ENCODE data around the gene GRAMD1B.
A peak's percentile ranks its signal among the peaks of the same experiment; 100 is the strongest.

GRAMD1B gene

GRCh38 chr11:123561431-123561800 is 131.3 kb downstream of the GRAMD1B start:
- H2BK5ac ChIP-seq (ENCODE audit: low read length) = no peak overlapping the region
- no peak overlapping the region for H3K23ac ChIP-seq (ENCODE audit: low read depth, low read length, poor library complexity)
- H4K91ac ChIP-seq (ENCODE audit: low read depth, low read length, poor library complexity) = no peak overlapping the region
- no peaks in the 10 kb centered on the region for H3K36me3 ChIP-seq (replicated peaks in 1 of 2; ENCODE audit: control insufficient read depth in 2 of 2, insufficient read depth in 2 of 2, low read length in 2 of 2)
- no peak overlapping the region for H3K14ac ChIP-seq (ENCODE audit: low read length)
- H3K9me3 ChIP-seq (replicated peaks in 1 of 2; ENCODE audit: control insufficient read depth in 2 of 2, insufficient read depth in 1 of 2, low read depth in 1 of 2, low read length in 2 of 2) = no peaks in the 10 kb centered on the region
- no peak overlapping the region for H2AK5ac ChIP-seq (ENCODE audit: low read depth, low read length)
- no peaks in the 10 kb centered on the region for H3K27me3 ChIP-seq (ENCODE audit: control insufficient read depth in 3 of 3, insufficient read depth in 3 of 3, low read depth in 1 of 3, low read length in 3 of 3)
- H2BK12ac ChIP-seq (ENCODE audit: low read length) = no peak overlapping the region
- H2AFZ ChIP-seq (ENCODE audit: low read length) = peak overlapping the region; percentile 88
- no peak overlapping the region for H2BK15ac ChIP-seq (ENCODE audit: low read length)
- H2BK120ac ChIP-seq (ENCODE audit: low read depth, low read length) = no peak overlapping the region
- no peak overlapping the region for H3K4me3 ChIP-seq (ENCODE audit: low read length in 2 of 2)
- H3K4me1 ChIP-seq (ENCODE audit: control insufficient read depth in 2 of 2, insufficient read depth in 1 of 2, low read depth in 1 of 2, low read length in 2 of 2) = peaks cover 10 to 32% of the 10 kb centered on the region in 2 donors
- H3K4ac ChIP-seq (ENCODE audit: low read length) = no peak overlapping the region
- no peak overlapping the region for H3K4me2 ChIP-seq (ENCODE audit: insufficient read depth, low read length, poor library complexity, severe bottlenecking)
- H3K18ac ChIP-seq (ENCODE audit: low read length) = no peak overlapping the region
- no CpG with 5 or more reads among the region's 5 CpGs for WGBS, 2 donors (ENCODE audit: extremely low coverage in 2 of 2, insufficient read length in 2 of 2, insufficient replicate concordance in 1 of 2)
- no peaks in the 10 kb centered on the region for H3K79me1 ChIP-seq (ENCODE audit: low read depth, low read length)
- no peak for DNase-seq (ENCODE audit: low spot score)
- no peak overlapping the region for H4K8ac ChIP-seq (ENCODE audit: low read depth, low read length)
- no peak overlapping the region for H3K27ac ChIP-seq (replicated peaks; ENCODE audit: low read length)
- H3K9ac ChIP-seq (ENCODE audit: low read depth, low read length, poor library complexity) = no peak overlapping the region

GRCh38 chr11:123562158-123562557 is 132.1 kb downstream of the GRAMD1B start:
- H3K4me1 ChIP-seq (ENCODE audit: control insufficient read depth in 2 of 2, insufficient read depth in 1 of 2, low read depth in 1 of 2, low read length in 2 of 2) = peaks cover 10 to 32% of the 10 kb centered on the region in 2 donors
- no peak overlapping the region for H3K18ac ChIP-seq (ENCODE audit: low read length)
- H2BK12ac ChIP-seq (ENCODE audit: low read length) = no peak overlapping the region
- no peak for DNase-seq (ENCODE audit: low spot score)
- no peaks in the 10 kb centered on the region for H3K79me1 ChIP-seq (ENCODE audit: low read depth, low read length)
- H4K8ac ChIP-seq (ENCODE audit: low read depth, low read length) = no peak overlapping the region
- H3K27ac ChIP-seq (replicated peaks; ENCODE audit: low read length) = no peak overlapping the region
- H3K4me3 ChIP-seq (ENCODE audit: low read length in 2 of 2) = no peak overlapping the region
- H3K9ac ChIP-seq (ENCODE audit: low read depth, low read length, poor library complexity) = no peak overlapping the region
- no peak overlapping the region for H2AK5ac ChIP-seq (ENCODE audit: low read depth, low read length)
- H2AFZ ChIP-seq (ENCODE audit: low read length) = no peak overlapping the region
- no peak overlapping the region for H3K4me2 ChIP-seq (ENCODE audit: insufficient read depth, low read length, poor library complexity, severe bottlenecking)
- no peak overlapping the region for H2BK15ac ChIP-seq (ENCODE audit: low read length)
- H3K27me3 ChIP-seq (ENCODE audit: control insufficient read depth in 3 of 3, insufficient read depth in 3 of 3, low read depth in 1 of 3, low read length in 3 of 3) = no peaks in the 10 kb centered on the region
- no peak overlapping the region for H4K91ac ChIP-seq (ENCODE audit: low read depth, low read length, poor library complexity)
- H2BK5ac ChIP-seq (ENCODE audit: low read length) = no peak overlapping the region
- no peak overlapping the region for H3K23ac ChIP-seq (ENCODE audit: low read depth, low read length, poor library complexity)
- H2BK120ac ChIP-seq (ENCODE audit: low read depth, low read length) = no peak overlapping the region
- WGBS, 2 donors (ENCODE audit: extremely low coverage in 2 of 2, insufficient read length in 2 of 2, insufficient replicate concordance in 1 of 2) = no CpG with 5 or more reads among the region's 7 CpGs
- H3K4ac ChIP-seq (ENCODE audit: low read length) = no peak overlapping the region
- H3K36me3 ChIP-seq (replicated peaks in 1 of 2; ENCODE audit: control insufficient read depth in 2 of 2, insufficient read depth in 2 of 2, low read length in 2 of 2) = no peaks in the 10 kb centered on the region
- no peaks in the 10 kb centered on the region for H3K9me3 ChIP-seq (replicated peaks in 1 of 2; ENCODE audit: control insufficient read depth in 2 of 2, insufficient read depth in 1 of 2, low read depth in 1 of 2, low read length in 2 of 2)
- H3K14ac ChIP-seq (ENCODE audit: low read length) = no peak overlapping the region

GRCh38 chr11:123562829-123563228 is 132.8 kb downstream of the GRAMD1B start:
- Histone ChIP-seq H2AFZ (ENCODE audit: low read length) (no peak overlapping the region), H3K79me1 (ENCODE audit: low read depth, low read length) (no peaks in the 10 kb centered on the region), H2BK12ac (ENCODE audit: low read length) (no peak overlapping the region), H4K91ac (ENCODE audit: low read depth, low read length, poor library complexity) (no peak overlapping the region), H3K4me2 (ENCODE audit: insufficient read depth, low read length, poor library complexity, severe bottlenecking) (no peak overlapping the region), H3K36me3 (replicated peaks in 1 of 2; ENCODE audit: control insufficient read depth in 2 of 2, insufficient read depth in 2 of 2, low read length in 2 of 2) (no peaks in the 10 kb centered on the region), H2AK5ac (ENCODE audit: low read depth, low read length) (no peak overlapping the region), H3K9me3 (replicated peaks in 1 of 2; ENCODE audit: control insufficient read depth in 2 of 2, insufficient read depth in 1 of 2, low read depth in 1 of 2, low read length in 2 of 2) (no peaks in the 10 kb centered on the region), H3K14ac (ENCODE audit: low read length) (no peak overlapping the region), H2BK15ac (ENCODE audit: low read length) (no peak overlapping the region), H2BK120ac (ENCODE audit: low read depth, low read length) (no peak overlapping the region), H3K4me1 (ENCODE audit: control insufficient read depth in 2 of 2, insufficient read depth in 1 of 2, low read depth in 1 of 2, low read length in 2 of 2) (peaks cover 10 to 32% of the 10 kb centered on the region in 2 donors), H4K8ac (ENCODE audit: low read depth, low read length) (no peak overlapping the region), H3K4ac (ENCODE audit: low read length) (no peak overlapping the region), H3K18ac (ENCODE audit: low read length) (no peak overlapping the region), H2BK5ac (ENCODE audit: low read length) (no peak overlapping the region), H3K27ac (replicated peaks; ENCODE audit: low read length) (no peak overlapping the region), H3K4me3 (ENCODE audit: low read length in 2 of 2) (no peak overlapping the region), H3K9ac (ENCODE audit: low read depth, low read length, poor library complexity) (no peak overlapping the region), H3K23ac (ENCODE audit: low read depth, low read length, poor library complexity) (no peak overlapping the region), H3K27me3 (ENCODE audit: control insufficient read depth in 3 of 3, insufficient read depth in 3 of 3, low read depth in 1 of 3, low read length in 3 of 3) (no peaks in the 10 kb centered on the region)
- WGBS, 2 donors (ENCODE audit: extremely low coverage in 2 of 2, insufficient read length in 2 of 2, insufficient replicate concordance in 1 of 2) = no CpG with 5 or more reads among the region's 8 CpGs
- no peak for DNase-seq (ENCODE audit: low spot score)

GRCh38 chr11:123564221-123564620 is 134.2 kb downstream of the GRAMD1B start:
- no peak overlapping the region for H2AFZ ChIP-seq (ENCODE audit: low read length)
- H3K36me3 ChIP-seq (replicated peaks in 1 of 2; ENCODE audit: control insufficient read depth in 2 of 2, insufficient read depth in 2 of 2, low read length in 2 of 2) = no peaks in the 10 kb centered on the region
- no peaks in the 10 kb centered on the region for H3K79me1 ChIP-seq (ENCODE audit: low read depth, low read length)
- no peak overlapping the region for H3K18ac ChIP-seq (ENCODE audit: low read length)
- DNase-seq (ENCODE audit: low spot score) = no peak
- no peak overlapping the region for H2AK5ac ChIP-seq (ENCODE audit: low read depth, low read length)
- WGBS, 2 donors (ENCODE audit: extremely low coverage in 2 of 2, insufficient read length in 2 of 2, insufficient replicate concordance in 1 of 2) = no CpG with 5 or more reads among the region's 3 CpGs
- no peak overlapping the region for H3K14ac ChIP-seq (ENCODE audit: low read length)
- no peak overlapping the region for H4K91ac ChIP-seq (ENCODE audit: low read depth, low read length, poor library complexity)
- H3K27me3 ChIP-seq (ENCODE audit: control insufficient read depth in 3 of 3, insufficient read depth in 3 of 3, low read depth in 1 of 3, low read length in 3 of 3) = no peaks in the 10 kb centered on the region
- H2BK12ac ChIP-seq (ENCODE audit: low read length) = no peak overlapping the region
- no peak overlapping the region for H2BK5ac ChIP-seq (ENCODE audit: low read length)
- H3K9me3 ChIP-seq (replicated peaks in 1 of 2; ENCODE audit: control insufficient read depth in 2 of 2, insufficient read depth in 1 of 2, low read depth in 1 of 2, low read length in 2 of 2) = no peaks in the 10 kb centered on the region
- H3K4me3 ChIP-seq (ENCODE audit: low read length in 2 of 2) = no peak overlapping the region
- H2BK15ac ChIP-seq (ENCODE audit: low read length) = no peak overlapping the region
- H3K4ac ChIP-seq (ENCODE audit: low read length) = no peak overlapping the region
- H3K27ac ChIP-seq (replicated peaks; ENCODE audit: low read length) = no peak overlapping the region
- no peak overlapping the region for H3K4me2 ChIP-seq (ENCODE audit: insufficient read depth, low read length, poor library complexity, severe bottlenecking)
- no peak overlapping the region for H2BK120ac ChIP-seq (ENCODE audit: low read depth, low read length)
- H3K23ac ChIP-seq (ENCODE audit: low read depth, low read length, poor library complexity) = no peak overlapping the region
- no peak overlapping the region for H4K8ac ChIP-seq (ENCODE audit: low read depth, low read length)
- H3K9ac ChIP-seq (ENCODE audit: low read depth, low read length, poor library complexity) = no peak overlapping the region
- H3K4me1 ChIP-seq (ENCODE audit: control insufficient read depth in 2 of 2, insufficient read depth in 1 of 2, low read depth in 1 of 2, low read length in 2 of 2) = peaks cover 10 to 25% of the 10 kb centered on the region in 2 donors
